ENCODE data around the gene CASZ1. TPM values are rescaled to one million over a fixed set of nuclear protein-coding genes. Genes with fewer than 3 reads are reported as not detected.

Gene CASZ1
- total RNA-seq, 2 donors from 2014 or later = 45.0 to 56.0 TPM

- TF ChIP-seq CTCF (IDR thresholded peaks at IDR 0.05) = no peak
- H3K4me1 ChIP-seq = peaks cover 4% of the 10 kb centered on the region
Observed at GRCh38 chr1:10724052-10724494, 72.4 kb downstream of the CASZ1 start.

GRCh38 chr1:10723317-10723716, 73.1 kb downstream of the CASZ1 start:
- no peaks in the 10 kb centered on the region for H3K36me3 ChIP-seq
- no peaks in the 10 kb centered on the region for H3K27me3 ChIP-seq
- DNase-seq = no peak
- no peaks in the 10 kb centered on the region for H3K9me3 ChIP-seq
- no peak overlapping the region for H3K9ac ChIP-seq (ENCODE audit: low read depth in 2 of 2, low read length in 2 of 2)
- peaks cover 4% of the 10 kb centered on the region for H3K4me1 ChIP-seq
- no peak overlapping the region for H3K27ac ChIP-seq
- no peak overlapping the region for H3K4me3 ChIP-seq
- intact Hi-C loops (cut with DNase I) = no loop called here
- no peak for TF ChIP-seq CTCF (IDR thresholded peaks at IDR 0.05)

More at GRCh38 chr1:10724052-10724494, 72.4 kb downstream of the CASZ1 start:
- H3K27ac ChIP-seq = no peak overlapping the region
- H3K9me3 ChIP-seq = no peaks in the 10 kb centered on the region
- intact Hi-C loops (cut with DNase I) = no loop called here
- H3K36me3 ChIP-seq = no peaks in the 10 kb centered on the region
- H3K4me3 ChIP-seq = no peak overlapping the region
- peak; percentile 66 for DNase-seq
- no peaks in the 10 kb centered on the region for H3K27me3 ChIP-seq
- H3K9ac ChIP-seq (ENCODE audit: low read depth in 2 of 2, low read length in 2 of 2) = peak overlapping the region in 1 of 2 donors; percentile 51

GRCh38 chr1:10722803-10723202, 73.6 kb downstream of the CASZ1 start:
- H3K27ac ChIP-seq = no peak overlapping the region

GRCh38 chr1:10721381-10722321, 74.8 kb downstream of the CASZ1 start:
- intact Hi-C loops (cut with DNase I) = no loop called here
- Histone ChIP-seq H3K27me3 (no peaks in the 10 kb centered on the region), H3K27ac (no peak overlapping the region), H3K4me3 (no peak overlapping the region), H3K4me1 (peaks cover 12% of the 10 kb centered on the region), H3K9me3 (no peaks in the 10 kb centered on the region), H3K36me3 (no peaks in the 10 kb centered on the region), H3K9ac (ENCODE audit: low read depth in 2 of 2, low read length in 2 of 2) (no peak overlapping the region)
- no peak for DNase-seq
- no peak for TF ChIP-seq CTCF (IDR thresholded peaks at IDR 0.05)

More at GRCh38 chr1:10722803-10723202, 73.6 kb downstream of the CASZ1 start:
- Histone ChIP-seq H3K9ac (ENCODE audit: low read depth in 2 of 2, low read length in 2 of 2) (no peak overlapping the region), H3K4me1 (peaks cover 7% of the 10 kb centered on the region), H3K36me3 (no peaks in the 10 kb centered on the region), H3K4me3 (no peak overlapping the region), H3K9me3 (no peaks in the 10 kb centered on the region), H3K27me3 (no peaks in the 10 kb centered on the region)
- no peak for TF ChIP-seq CTCF (IDR thresholded peaks at IDR 0.05)
- intact Hi-C loops (cut with DNase I) = no loop called here
- DNase-seq = no peak

- peaks cover 12% of the 10 kb centered on the region for H3K4me1 ChIP-seq
- DNase-seq = no peak
- intact Hi-C loops (cut with DNase I) = no loop called here
Observed at GRCh38 chr1:10720635-10721034, 75.8 kb downstream of the CASZ1 start.

More at GRCh38 chr1:10720635-10721034, 75.8 kb downstream of the CASZ1 start:
- Histone ChIP-seq H3K27me3 (no peaks in the 10 kb centered on the region), H3K9me3 (no peaks in the 10 kb centered on the region), H3K27ac (no peak overlapping the region), H3K4me3 (no peak overlapping the region), H3K9ac (ENCODE audit: low read depth in 2 of 2, low read length in 2 of 2) (no peak overlapping the region), H3K36me3 (no peaks in the 10 kb centered on the region)
- no peak for TF ChIP-seq CTCF (IDR thresholded peaks at IDR 0.05)

Data from colonic mucosa (tissue), 4 donors.